ENCODE results near the gene INSR.

DNA sequence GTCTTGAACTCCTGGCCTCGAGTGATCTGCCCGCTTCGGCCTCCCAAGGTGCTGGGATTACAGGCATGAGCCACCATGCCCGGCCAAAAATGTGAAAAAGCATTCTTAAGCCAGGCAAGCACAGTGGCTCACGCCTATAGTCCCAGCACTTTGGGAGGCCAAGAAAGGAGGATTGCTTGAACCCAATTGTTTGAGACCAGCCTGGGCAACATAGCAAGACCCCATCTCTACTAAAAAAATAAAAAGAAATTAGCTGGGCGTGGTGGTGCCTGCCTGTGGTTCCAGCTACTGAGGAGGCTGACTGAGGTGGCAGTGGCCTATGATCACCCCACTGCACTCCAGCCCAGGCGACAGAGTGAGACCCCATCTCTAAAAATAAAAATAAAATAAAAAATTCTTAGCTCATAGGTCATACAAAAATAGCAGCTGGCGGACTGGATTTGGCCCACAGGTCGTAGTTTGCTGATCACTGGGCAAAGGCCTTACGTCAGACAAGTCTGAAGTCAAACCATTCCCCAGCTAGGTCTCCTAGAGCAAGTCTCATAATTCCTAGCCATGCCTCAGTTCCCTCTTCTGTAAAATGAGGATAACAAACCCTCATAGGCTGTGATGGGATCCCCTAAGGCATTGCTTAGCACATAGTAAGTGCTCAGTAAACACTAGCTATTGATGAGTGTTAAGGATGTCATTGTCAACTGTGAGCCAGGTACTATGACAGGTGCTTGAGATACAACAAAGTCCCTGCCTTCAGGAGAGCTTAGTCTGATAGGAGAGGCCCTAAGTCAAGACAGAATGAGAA is 36.0 kb downstream of the INSR start:
- TF ChIP-seq POLR2A (IDR thresholded peaks at IDR 0.05) = no peak
- TF ChIP-seq, protein P1, sequence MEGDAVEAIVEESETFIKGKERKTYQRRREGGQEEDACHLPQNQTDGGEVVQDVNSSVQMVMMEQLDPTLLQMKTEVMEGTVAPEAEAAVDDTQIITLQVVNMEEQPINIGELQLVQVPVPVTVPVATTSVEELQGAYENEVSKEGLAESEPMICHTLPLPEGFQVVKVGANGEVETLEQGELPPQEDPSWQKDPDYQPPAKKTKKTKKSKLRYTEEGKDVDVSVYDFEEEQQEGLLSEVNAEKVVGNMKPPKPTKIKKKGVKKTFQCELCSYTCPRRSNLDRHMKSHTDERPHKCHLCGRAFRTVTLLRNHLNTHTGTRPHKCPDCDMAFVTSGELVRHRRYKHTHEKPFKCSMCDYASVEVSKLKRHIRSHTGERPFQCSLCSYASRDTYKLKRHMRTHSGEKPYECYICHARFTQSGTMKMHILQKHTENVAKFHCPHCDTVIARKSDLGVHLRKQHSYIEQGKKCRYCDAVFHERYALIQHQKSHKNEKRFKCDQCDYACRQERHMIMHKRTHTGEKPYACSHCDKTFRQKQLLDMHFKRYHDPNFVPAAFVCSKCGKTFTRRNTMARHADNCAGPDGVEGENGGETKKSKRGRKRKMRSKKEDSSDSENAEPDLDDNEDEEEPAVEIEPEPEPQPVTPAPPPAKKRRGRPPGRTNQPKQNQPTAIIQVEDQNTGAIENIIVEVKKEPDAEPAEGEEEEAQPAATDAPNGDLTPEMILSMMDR (IDR thresholded peaks at IDR 0.05) = no peak
